ENCODE data around the gene ANO2.

Gene ANO2

DNA sequence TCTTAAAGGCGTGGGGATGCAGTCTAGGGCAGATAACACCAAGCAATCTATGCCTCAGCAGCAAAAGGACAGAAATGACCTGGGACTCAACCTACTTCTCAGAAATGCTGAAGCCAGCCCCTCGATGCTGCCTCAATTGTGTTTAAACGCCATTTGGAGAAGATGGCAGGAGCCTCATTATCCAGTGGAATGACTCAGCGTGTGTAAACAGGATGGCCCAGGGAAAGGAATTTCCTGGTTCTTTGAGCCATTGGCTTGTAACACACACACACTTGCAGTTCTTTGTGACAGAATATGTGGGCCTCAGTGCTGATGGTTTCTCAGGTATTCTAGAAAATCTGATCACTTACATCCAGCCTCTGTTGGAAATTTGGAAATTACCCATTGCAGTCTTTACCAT, 358.9 kb downstream of the ANO2 start:
- Histone ChIP-seq H3K4me3 (replicated peaks; ENCODE audit: low read depth, low read length) (no peak overlapping the region), H3K36me3 (ENCODE audit: control insufficient read depth, insufficient read depth, low read length) (no peaks in the 10 kb centered on the region), H3K27me3 (replicated peaks; ENCODE audit: control insufficient read depth, insufficient read depth, low read length) (no peaks in the 10 kb centered on the region; the same call in 1 of the 2 replicates)
- TF ChIP-seq, protein P1, sequence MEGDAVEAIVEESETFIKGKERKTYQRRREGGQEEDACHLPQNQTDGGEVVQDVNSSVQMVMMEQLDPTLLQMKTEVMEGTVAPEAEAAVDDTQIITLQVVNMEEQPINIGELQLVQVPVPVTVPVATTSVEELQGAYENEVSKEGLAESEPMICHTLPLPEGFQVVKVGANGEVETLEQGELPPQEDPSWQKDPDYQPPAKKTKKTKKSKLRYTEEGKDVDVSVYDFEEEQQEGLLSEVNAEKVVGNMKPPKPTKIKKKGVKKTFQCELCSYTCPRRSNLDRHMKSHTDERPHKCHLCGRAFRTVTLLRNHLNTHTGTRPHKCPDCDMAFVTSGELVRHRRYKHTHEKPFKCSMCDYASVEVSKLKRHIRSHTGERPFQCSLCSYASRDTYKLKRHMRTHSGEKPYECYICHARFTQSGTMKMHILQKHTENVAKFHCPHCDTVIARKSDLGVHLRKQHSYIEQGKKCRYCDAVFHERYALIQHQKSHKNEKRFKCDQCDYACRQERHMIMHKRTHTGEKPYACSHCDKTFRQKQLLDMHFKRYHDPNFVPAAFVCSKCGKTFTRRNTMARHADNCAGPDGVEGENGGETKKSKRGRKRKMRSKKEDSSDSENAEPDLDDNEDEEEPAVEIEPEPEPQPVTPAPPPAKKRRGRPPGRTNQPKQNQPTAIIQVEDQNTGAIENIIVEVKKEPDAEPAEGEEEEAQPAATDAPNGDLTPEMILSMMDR (IDR thresholded peaks at IDR 0.05; ENCODE audit: insufficient read depth, low read length, poor library complexity, severe bottlenecking), result no peak
- no peak for DNase-seq (ENCODE audit: extremely low read depth, insufficient read length)

DNA sequence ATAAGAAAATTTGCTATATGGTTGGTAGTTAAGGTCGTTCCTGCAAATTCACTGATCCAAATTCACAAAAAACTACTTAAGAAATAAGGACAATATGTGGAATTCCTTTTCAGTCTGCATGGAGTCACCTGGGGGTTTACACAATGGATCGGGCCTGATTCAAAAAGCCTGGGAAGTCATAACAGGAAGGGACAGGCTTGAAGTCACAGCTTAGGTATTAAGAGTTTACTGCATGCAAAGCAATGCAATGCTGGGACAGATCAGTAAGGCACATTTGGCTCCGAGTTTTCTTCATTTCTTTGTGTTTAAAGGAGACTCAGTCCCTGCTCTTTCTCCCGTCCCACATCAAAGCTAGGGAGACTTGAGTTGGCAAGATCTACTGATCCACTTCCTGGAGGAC, 359.9 kb downstream of the ANO2 start:
- DNase-seq (ENCODE audit: extremely low read depth, insufficient read length), result no peak
- TF ChIP-seq, protein P1 (IDR thresholded peaks at IDR 0.05; ENCODE audit: insufficient read depth, low read length, poor library complexity, severe bottlenecking), result no peak
- no peaks in the 10 kb centered on the region; the same call in 1 of the 2 replicates for H3K27me3 ChIP-seq (replicated peaks; ENCODE audit: control insufficient read depth, insufficient read depth, low read length)
- H3K36me3 ChIP-seq (ENCODE audit: control insufficient read depth, insufficient read depth, low read length), result no peaks in the 10 kb centered on the region
- H3K4me3 ChIP-seq (replicated peaks; ENCODE audit: low read depth, low read length), result no peak overlapping the region

DNA sequence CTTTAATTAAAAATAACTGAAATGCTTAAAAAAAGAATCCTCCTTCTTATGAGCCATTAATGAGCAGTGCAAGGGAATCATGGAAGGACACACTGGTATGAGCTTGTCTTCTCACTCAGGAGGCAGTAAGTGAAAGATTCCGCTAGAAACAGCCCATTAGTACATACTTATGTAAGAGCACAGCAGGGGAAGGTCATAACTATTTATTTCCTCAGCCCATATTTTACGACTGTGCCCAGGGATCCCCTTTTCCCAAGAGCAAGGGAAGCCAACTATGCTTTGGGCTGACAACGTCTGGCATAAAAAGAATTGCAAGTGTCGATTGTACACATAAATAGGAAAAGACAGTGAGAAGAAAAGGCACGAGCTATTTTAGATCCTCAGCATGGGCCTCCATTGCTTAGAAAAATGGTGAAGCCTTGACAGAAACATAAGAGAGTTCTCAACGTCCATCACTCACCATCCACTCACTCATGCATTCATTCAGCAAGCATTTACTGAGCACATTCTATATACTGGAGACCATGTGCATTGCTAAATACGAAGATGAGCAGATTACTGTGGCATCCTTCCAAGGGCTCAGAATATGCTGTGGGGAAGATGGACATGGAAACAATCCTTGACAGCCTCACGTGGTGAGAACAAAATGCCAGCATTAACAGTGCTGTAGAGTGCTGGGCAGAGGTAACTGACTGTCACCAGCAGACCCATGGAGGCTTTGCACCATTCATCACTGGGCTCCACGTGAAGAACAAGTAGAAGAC, 360.5 kb downstream of the ANO2 start:
- TF ChIP-seq, protein P1 (IDR thresholded peaks at IDR 0.05; ENCODE audit: insufficient read depth, low read length, poor library complexity, severe bottlenecking), result no peak
- no peak for DNase-seq (ENCODE audit: extremely low read depth, insufficient read length)
- H3K27me3 ChIP-seq (replicated peaks; ENCODE audit: control insufficient read depth, insufficient read depth, low read length), result no peaks in the 10 kb centered on the region; the same call in 1 of the 2 replicates
- H3K4me3 ChIP-seq (replicated peaks; ENCODE audit: low read depth, low read length), result no peak overlapping the region
- H3K36me3 ChIP-seq (ENCODE audit: control insufficient read depth, insufficient read depth, low read length), result no peaks in the 10 kb centered on the region

DNA sequence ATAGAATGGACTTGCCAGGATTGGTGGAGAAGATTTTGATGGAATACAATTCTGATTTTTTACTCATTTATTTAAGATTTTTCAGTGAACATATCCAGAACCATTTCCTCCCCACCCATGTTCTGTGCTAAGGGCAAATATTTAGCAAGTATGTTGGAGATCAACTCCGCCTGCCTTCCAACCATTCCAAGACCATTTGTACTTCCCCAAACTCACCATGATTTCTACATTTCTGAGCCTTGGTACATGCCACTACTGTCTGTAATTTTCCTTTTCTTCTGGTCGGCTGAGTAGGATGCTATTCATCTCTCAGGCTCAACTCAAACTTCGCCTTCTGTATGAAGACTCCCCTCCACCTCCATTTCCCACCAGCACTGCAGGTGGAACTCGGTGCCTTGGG, 362.5 kb downstream of the ANO2 start:
- no peak overlapping the region for H3K4me3 ChIP-seq (replicated peaks; ENCODE audit: low read depth, low read length)
- no peaks in the 10 kb centered on the region for H3K36me3 ChIP-seq (ENCODE audit: control insufficient read depth, insufficient read depth, low read length)
- no peak for DNase-seq (ENCODE audit: extremely low read depth, insufficient read length)
- no peaks in the 10 kb centered on the region; the same call in 1 of the 2 replicates for H3K27me3 ChIP-seq (replicated peaks; ENCODE audit: control insufficient read depth, insufficient read depth, low read length)
- TF ChIP-seq, protein P1 (IDR thresholded peaks at IDR 0.05; ENCODE audit: insufficient read depth, low read length, poor library complexity, severe bottlenecking), result no peak

DNA sequence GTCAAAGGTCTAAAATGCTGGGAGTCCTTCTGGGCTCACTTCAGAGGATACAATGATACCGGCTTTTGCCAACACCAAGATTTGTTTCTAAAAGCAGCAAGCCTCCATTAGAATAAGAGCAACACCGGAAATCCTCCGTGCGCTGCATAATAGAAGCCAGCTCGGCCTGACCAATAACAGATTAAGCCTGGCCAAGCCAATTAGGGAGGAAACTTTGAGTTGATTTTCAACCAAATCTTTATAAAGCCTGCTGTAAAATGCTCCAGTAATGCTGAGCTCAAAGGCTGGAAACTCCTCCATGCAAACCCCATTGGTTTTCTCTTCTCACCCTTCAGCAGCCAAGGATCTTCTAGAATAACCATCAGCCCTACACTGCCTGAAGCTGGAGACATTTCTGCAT, 363.0 kb downstream of the ANO2 start:
- no peak for DNase-seq (ENCODE audit: extremely low read depth, insufficient read length)
- TF ChIP-seq, protein P1 (IDR thresholded peaks at IDR 0.05; ENCODE audit: insufficient read depth, low read length, poor library complexity, severe bottlenecking), result no peak
- Histone ChIP-seq H3K4me3 (replicated peaks; ENCODE audit: low read depth, low read length) (no peak overlapping the region), H3K27me3 (replicated peaks; ENCODE audit: control insufficient read depth, insufficient read depth, low read length) (no peaks in the 10 kb centered on the region; the same call in 1 of the 2 replicates), H3K36me3 (ENCODE audit: control insufficient read depth, insufficient read depth, low read length) (no peaks in the 10 kb centered on the region)

All from GM06990 (cell line).